ENCODE results near the gene TIMELESS.
"Not testable (repeated sequence)": the region's sequence is repeated elsewhere in the genome, so short reads cannot be mapped to it uniquely, and the experiment has no call there.

Gene TIMELESS, protein sequence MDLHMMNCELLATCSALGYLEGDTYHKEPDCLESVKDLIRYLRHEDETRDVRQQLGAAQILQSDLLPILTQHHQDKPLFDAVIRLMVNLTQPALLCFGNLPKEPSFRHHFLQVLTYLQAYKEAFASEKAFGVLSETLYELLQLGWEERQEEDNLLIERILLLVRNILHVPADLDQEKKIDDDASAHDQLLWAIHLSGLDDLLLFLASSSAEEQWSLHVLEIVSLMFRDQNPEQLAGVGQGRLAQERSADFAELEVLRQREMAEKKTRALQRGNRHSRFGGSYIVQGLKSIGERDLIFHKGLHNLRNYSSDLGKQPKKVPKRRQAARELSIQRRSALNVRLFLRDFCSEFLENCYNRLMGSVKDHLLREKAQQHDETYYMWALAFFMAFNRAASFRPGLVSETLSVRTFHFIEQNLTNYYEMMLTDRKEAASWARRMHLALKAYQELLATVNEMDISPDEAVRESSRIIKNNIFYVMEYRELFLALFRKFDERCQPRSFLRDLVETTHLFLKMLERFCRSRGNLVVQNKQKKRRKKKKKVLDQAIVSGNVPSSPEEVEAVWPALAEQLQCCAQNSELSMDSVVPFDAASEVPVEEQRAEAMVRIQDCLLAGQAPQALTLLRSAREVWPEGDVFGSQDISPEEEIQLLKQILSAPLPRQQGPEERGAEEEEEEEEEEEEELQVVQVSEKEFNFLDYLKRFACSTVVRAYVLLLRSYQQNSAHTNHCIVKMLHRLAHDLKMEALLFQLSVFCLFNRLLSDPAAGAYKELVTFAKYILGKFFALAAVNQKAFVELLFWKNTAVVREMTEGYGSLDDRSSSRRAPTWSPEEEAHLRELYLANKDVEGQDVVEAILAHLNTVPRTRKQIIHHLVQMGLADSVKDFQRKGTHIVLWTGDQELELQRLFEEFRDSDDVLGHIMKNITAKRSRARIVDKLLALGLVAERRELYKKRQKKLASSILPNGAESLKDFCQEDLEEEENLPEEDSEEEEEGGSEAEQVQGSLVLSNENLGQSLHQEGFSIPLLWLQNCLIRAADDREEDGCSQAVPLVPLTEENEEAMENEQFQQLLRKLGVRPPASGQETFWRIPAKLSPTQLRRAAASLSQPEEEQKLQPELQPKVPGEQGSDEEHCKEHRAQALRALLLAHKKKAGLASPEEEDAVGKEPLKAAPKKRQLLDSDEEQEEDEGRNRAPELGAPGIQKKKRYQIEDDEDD

DNA sequence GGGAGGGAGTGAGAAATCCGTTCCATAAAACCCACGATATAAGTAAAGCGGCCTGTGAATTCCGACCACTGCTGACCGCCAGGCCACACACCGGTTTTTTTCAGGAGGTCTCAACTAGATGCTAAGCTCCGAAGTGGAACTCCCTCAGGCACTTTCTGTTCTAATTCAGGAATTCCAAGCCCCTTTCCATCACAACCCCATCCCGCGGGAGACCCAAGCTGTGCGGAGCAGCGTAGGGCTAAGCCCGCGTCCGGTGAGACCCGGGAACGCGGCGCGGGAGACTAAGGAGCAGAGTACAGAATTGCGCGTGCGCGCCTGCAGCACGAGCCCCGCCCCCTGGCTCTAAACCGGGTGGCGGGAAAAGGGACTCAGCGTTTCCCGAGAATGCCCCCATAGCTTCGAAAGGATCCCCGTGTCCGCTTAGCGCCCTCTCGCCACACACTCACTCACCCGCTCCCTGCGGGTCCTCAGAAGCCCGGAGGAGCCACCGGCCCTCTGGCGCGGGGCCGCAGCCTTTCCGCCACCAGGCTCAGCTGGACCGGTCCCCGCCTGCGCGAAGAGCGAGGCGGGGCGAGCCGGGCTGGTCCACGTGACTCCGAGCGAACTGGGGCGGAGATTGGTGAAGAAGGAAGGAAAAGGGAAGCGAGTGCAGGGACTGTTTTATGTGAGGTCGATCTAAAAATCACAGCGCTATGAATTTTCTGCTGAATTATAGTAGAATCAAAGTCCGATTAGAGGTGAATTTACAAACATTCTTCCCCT, at the start of gene TIMELESS:
TSS of gene TIMELESS (minus strand) at position 567 of the 762 bp plus-strand sequence. CDS start 15,256 bp downstream, outside the sequence.
- peak; percentile 84 for DNase-seq

DNA sequence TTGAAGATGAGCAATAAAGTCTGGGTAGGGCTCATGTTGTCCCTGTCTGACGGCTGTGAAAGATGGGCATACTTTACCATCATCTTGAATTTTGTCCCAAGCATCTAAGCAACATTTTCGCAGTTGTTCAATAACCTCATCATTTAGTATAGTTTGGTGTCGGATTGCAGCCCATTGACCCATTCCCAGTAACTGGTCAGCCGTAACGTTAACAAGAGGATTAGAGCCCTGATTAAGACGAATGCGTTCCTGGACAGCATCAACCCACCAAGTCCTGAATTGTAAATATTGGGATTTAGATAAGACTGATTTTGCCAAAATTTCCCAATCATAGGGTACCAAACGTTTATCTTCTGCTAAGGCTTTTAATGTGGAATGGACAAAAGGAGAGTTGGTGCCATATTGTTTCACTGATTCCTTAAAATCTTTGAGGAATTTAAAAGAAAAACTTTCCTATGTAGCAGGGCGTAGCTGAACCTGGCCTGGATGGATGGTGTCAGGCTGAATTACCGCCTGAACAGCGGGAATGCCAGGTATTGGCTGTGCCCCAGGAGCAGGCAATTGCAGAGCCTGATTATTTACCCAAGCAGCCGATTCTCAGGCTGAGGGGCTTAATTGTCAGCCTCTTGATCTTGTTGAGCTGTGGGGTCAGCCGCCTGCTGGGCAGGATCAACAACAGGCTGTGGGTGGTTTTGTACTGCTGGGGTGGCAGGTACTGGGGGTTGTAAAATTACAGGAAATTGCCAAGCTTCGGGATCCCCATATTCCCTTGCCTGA, 49.1 kb upstream of the TIMELESS start:
- not testable (repeated sequence) for DNase-seq

DNA sequence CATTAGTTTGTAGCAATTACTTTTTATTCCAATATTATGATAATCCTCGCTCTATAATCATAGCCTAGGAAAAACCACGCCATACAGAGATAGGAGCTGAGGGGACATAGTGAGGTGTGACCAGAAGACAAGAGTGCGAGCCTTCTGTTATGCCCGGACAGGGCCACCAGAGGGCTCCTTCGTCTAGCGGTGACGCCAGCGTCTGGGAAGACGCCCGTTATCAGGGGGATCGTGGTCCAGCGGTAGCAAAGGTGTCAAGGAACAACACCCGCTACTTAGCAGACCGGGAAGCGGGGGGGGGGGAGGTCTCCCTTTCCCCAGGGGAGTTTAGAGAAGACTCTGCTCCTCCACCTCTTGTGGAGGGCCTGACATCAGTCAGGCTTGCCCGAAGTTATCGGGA, 47.5 kb upstream of the TIMELESS start:
- peak; percentile 64 for DNase-seq

DNA sequence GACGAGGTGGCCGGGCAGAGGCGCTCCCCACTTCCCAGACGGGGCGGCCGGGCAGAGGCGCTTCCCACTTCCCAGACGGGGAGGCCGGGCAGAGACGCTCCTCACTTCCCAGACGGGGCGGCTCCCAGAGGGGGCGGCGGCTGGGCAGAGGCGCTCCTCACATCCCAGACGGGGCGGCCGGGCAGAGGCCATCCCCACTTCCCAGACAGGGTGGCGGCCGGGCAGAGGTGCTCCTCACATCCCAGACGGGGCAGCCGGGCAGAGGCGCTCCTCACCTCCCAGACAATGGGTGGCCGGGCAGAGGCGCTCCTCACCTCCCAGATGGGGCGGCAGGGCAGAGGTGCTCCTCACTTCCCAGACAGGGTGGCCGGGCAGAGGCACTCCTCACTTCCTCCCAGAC, 45.3 kb upstream of the TIMELESS start:
- DNase-seq = not testable (repeated sequence)

DNA sequence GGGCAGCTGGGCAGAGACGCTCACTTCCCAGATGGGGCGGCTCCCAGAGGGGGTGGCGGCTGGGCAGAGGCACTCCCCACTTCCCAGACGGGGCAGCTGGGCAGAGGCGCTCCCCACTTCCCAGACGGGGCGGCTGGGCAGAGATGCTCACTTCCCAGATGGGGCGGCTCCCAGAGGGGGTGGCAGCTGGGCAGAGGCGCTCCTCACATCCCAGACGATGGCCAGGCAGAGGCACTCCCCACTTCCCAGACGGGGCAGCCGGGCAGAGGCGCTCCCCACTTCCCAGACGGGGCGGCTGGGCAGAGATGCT, 44.8 kb upstream of the TIMELESS start:
- DNase-seq = not testable (repeated sequence)

DNA sequence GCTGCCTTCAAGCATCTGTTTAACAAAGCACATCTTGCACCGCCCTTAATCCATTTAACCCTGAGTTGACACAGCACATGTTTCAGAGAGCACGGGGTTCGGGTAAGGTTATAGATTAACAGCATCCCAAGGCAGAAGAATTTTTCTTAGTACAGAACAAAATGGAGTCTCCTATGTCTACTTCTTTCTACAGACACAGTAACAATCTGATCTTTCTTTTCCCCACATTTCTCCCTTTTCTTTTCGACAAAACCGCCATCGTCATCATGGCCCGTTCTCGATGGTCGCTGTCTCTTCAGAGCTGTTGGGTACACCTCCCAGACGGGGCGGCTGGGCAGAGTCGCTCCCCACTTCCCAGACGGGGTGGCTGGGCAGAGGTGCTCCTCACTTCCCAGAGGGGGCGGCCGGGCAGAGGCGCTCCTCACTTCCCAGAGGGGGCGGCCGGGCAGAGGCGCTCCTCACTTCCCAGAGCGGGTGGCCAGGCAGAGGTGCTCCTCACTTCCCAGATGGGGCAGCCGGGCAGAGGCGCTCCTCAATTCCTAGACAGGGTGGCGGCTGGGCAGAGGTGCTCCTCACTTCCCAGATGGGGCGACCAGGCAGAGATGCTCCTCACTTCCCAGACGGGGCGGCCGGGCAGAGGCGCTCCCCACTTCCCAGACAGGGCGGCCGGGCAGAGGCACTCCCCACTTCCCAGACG, 44.3 kb upstream of the TIMELESS start:
- DNase-seq = not testable (repeated sequence)

DNA sequence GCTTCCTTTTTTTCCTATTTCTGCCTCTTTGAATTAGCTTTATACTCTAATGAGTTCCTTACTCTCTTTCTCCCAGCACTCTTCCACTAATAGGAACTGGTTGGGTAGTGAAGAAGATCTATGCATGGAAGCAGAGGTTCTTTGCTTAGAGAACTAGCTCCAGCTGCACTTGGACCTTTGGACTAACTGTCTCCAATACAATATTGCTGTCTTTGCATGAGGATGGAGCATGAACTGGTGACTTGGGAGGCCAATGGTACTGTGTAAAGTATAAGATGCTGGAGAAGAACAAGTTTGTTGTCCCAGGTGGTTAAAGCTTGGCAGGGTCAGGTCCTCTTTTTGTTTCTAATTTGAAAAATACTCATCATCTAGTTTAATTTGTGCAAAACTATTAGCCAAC, 41.1 kb upstream of the TIMELESS start:
- DNase-seq = no peak

DNA sequence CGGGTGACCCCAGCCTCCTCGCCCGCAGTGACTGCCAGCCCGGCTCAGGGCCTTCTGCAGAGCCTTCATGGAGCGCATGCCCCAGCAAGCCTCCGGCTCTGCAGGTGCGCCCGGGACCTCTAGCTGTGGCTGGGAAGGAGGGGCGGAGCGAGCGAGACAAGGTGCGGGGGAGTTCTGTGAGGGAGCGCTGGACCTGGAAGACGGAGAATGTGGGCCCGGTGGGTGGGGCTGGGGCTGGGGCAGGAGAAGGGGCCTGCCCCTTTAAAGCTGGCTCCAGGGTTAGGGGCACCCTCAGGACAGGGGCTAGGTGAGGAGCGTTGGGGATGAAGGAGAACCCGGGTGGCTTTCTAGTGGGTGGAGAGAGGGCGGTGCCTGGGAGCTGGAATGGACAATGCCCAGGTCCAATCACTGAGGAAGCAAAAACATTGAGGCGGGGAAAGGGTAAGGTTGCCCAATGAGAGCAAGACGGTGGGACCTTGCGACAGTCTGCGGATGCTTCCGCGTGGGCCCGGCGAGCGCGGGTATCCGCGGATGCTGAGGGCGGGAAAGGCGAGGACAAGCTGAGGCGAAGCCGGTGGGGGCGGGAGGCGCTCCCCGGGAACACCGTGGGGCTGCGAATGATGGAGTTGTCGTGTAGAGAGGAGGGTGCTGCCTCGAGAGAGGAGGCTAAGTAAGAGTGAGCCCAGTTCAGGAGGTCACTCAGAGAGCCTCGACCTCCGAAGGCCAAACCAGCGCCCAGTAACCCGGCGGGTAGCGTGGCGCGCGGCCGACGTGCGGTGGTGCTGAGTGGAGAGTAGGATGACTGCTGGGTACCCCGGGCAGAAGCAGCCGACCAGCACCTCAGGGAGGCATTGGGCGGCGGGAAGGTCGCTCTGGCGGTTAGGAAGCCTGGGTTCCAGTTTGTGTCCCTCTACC, 39.1 kb upstream of the TIMELESS start, which contains the start of gene GLS2:
TSS of gene GLS2 (minus strand) at position 121 of the 915 bp plus-strand sequence. CDS start at position 78, 43 bp downstream.
- peak; percentile 87 for DNase-seq

DNA sequence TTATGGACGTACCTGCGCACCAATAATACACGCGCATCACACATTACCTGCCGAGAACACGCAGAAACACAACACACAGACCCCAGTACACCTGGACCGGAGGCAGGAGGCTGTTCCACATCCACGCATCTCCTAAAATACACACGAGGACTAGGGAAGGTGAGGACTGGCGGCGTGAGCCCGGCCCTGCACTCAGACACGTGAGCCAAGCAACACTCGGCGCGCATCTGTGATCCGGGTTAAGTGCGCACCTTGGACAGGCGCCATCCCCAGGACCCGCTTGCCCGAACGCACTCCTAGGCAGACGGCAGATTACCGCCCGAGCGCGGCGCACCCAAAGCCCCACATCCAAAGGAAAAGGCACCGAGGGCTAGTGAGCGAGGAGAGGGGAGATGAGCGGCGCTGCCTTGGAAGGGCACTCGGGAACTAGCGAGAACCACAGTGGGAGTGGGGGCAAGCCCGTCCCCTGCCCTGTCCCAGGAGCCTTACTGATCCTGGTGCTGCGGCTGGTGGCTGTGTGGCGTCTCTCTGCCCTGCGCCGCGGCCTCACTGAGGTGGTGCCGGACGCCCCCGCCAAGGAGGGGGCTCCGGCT, 38.3 kb upstream of the TIMELESS start:
- no peak for DNase-seq

DNA sequence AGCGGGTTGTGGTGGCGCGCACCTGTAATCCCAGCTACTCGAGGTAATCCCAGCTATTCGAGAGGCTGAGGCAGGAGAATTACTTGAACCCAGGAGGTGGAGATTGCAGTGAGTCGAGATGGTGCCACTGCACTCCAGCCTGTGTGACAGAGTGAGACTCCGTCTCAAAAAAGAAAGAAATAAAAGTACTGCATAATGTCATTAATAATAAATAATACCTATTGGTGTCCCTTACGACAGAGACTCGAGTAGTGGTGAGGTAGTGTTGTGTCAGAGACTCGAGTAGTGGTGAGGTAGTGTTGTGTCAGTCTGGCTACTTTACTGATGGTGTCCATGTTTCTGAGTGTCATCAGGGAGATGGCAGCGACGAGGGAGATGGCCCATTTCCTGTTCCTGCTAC, 37.5 kb upstream of the TIMELESS start:
- DNase-seq = no peak

DNA sequence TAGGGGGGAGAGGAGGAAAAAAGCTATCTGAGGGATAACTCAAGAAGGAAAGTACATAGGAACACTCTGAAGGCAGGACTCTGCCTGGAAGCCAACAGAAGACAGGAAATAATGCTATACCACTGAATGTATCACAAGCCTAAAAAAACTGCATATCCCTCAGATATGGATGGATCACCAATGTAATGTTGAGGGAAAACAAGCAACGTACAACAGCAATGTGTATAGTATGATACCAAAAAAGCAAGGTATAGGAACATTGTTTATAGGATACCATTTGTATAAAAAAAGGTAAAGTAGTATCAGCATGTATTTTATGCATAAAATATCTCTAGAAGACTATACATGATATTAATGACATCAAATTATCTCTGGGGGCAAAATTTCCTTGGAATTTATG, 35.3 kb upstream of the TIMELESS start:
- no peak for DNase-seq

DNA sequence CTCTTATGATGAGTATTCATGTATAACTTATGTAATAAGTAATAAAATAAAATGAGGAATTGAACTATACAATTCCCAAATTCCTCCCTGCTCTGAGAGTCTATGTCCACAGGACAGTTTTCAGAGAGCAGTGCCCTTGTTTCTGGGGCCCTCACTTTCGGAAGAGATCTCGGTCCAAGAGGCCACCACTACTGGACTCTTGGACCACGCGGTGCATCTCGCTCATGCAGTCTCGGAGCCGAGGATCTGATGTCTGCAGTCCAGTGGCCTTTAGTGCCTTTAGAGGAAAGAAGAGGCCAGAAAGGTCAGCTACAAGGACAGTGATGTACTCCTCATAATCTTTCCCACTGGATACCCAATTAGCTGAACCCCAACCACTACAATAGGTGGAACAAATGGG, 30.4 kb upstream of the TIMELESS start:
- no peak for DNase-seq

DNA sequence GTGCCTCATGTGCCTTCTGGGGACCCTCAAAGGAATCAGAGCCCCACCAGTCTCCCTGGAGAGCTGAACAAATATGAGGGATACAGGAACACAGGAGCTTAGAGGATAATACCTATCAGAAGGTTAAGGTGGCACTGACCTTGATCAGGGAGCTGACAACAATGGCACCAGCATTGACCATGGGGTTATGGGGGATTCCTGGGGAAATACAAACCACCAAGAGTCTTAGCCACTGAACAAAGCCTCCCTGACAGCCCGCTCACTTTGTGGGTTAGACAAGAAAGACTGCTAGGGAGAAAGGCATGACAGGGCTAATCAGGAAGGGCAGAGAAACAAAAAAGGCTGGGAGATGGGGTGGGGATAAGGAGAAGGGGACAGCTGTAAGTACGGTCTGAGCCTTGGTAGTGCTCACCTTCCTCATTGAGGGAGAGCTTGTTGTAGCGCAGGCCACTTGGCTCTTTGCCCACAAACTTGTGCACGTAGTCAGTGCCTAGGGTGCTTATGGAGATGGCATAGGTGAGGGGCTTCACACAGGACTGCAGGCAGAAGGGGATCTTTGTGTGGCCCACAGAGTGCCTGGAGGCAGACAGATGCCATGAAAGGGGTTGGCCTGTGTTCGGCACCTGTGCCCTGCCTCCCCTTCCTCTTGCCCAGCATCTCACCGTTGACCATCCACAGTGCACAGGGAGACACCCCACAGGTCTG, 28.4 kb upstream of the TIMELESS start:
- DNase-seq = no peak

DNA sequence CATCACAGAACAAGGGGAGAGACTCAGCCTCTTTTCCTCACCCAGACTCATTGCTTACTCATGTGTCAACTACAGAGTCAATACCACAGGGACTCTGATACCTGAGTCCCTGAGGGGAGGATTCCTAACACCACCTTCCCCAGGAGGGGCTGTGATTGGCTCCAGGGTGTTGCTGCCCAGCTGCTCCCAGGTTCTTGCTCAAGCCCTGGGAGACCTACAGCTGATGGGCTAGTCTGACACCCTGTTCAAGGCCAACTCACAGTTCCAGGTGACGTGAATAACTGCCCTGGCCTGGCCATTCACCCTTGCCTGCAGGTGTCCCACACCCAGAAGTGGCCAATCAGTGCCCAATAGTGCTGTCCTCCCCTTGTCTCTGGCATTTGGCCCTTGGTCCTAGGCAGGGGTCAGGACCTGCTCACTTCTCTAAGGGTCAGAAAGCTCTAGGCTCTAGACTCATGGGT, 27.8 kb upstream of the TIMELESS start:
- no peak for DNase-seq

DNA sequence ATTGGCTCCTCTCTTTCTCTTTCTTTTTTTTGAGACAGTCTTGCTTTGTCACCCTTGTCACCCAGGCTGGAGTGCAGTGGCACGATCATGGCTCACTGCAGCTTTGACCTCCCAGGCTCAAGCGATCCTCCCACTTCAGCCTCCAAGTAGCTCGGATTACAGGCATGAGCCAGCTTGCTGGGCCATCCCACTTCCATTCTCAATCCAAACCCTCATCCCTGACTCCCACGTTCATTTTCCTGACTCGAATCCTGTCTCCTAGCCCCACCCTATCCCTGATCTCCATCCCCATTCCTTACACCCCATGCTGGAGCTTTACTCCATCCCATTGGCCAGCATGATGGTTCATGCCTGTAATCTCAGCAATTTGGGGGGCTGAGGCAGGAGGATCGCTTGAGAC, 26.9 kb upstream of the TIMELESS start:
- DNase-seq = no peak

DNA sequence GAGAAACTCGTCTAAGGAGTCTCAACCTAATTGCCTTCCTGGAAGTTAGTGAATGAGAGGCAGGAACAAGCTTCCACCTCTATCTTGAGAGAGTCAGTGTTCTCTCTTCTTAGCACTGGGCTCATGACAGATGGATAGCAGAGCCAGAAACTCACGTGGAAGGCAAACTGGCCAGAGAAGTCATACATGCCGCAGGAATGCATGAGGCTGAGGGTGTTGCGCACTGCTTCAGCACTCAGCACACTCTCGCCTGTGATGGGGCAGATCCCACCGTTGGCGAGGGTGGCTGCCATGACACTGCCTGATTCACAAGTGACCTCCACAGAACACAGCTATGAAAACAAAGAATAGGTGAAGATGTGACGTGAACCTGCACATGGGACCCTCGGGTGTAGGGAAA, 25.2 kb upstream of the TIMELESS start:
- DNase-seq = no peak

DNA sequence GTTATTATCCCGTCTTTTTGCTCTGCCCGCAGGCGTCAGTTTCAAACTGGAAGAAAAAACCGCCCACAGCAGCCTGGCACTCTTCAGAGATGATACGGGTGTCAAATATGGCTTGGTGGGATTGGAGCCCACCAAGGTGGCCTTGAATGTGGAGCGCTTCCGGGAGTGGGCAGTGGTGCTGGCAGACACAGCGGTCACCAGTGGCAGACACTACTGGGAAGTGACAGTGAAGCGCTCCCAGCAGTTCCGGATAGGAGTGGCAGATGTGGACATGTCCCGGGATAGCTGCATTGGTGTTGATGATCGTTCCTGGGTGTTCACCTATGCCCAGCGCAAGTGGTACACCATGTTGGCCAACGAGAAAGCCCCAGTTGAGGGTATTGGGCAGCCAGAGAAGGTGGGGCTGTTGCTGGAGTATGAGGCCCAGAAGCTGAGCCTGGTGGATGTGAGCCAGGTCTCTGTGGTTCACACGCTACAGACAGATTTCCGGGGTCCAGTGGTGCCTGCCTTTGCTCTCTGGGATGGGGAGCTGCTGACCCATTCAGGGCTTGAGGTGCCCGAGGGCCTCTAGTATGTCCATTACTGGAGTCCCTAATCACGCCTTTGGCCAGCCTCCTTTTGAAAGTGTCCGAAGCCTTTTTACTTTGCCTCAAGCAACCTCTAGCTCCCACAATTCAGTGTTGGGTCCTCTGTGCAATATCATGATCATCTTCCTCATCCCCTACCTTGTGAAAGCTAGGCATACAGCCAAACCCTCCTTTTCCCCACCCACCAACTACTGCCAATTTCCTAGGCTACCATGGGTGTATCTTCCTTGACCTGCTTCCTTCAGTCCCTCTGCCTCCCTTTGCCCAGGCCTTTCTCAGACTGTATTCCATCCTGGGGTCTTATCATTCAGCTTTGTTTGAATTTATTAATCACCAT, 20.0 kb upstream of the TIMELESS start:
- DNase-seq = no peak
